Panc1 (cell line): Measurements from ENCODE around the gene KAT2B. TPM values are rescaled to one million over a fixed set of nuclear protein-coding genes. Genes with fewer than 3 reads are reported as not detected.

Source experiments
- ATAC-seq: fragments of 200-7000 bp; cut with Tn5 transposase; 2 replicates; pipeline ENCODE4 v1.9.1; 2020; ENCODE audit warnings: mild to moderate bottlenecking, moderate library complexity
- BruUV-seq: library from RNA; stranded (reverse); fragments of 400-500 nt; replicated peaks from 2 replicates; lab custom pipeline; 2021; lab: Mats Ljungman, UMichigan
- CTCF ChIA-PET: fragments of 300-600 bp; sonication (Branson Sonifier 250); formaldehyde crosslinking; loops from one replicate; lab custom pipeline; 2022; ENCODE audit warnings: antibody characterized with exemption; lab: Charles Lee
- POLR2A ChIA-PET: fragments of 300-600 bp; sonication (Branson Sonifier 250); formaldehyde crosslinking; loops from one replicate; lab custom pipeline; 2022; ENCODE audit warnings: antibody characterized with exemption; lab: Charles Lee
- DNase-seq: peaks from one replicate; pipeline ENCODE4 v3.0.0-alpha.2; 2010; ENCODE audit warnings: low read depth, low spot score
- H3K27ac ChIP-seq: 2 replicates; pipeline ENCODE4 v1.5.1; 2011; ENCODE audit warnings: mild to moderate bottlenecking, low read length, inconsistent platforms
- H3K27me3 ChIP-seq: fragments of 200-500 bp; sonication (Bioruptor generic); 2 replicates; pipeline ENCODE4 v1.6.0; 2014; ENCODE audit warnings: low read length, inconsistent platforms; ENCODE audit not compliant: control insufficient read depth, insufficient read depth
- H3K36me3 ChIP-seq: fragments of 200-500 bp; sonication (Bioruptor generic); 2 replicates; pipeline ENCODE4 v1.5.1; 2014; ENCODE audit warnings: inconsistent platforms, mild to moderate bottlenecking, low read length, moderate library complexity; ENCODE audit not compliant: control insufficient read depth, insufficient read depth
- H3K4me1 ChIP-seq: 2 replicates; pipeline ENCODE4 v1.5.1; 2011; ENCODE audit warnings: inconsistent platforms, mild to moderate bottlenecking, low read length, moderate library complexity; ENCODE audit not compliant: control insufficient read depth, insufficient read depth
- H3K4me3 ChIP-seq, 2 experiments: 2 replicates each; pipeline ENCODE4 v1.5.1; 2011 to 2012; ENCODE audit warnings: low read depth in 2 of 2, low read length in 2 of 2, mild to moderate bottlenecking in 2 of 2, inconsistent platforms in 1 of 2, moderate library complexity in 1 of 2
- H3K9me3 ChIP-seq: fragments of 200-500 bp; sonication (Bioruptor generic); 2 replicates; pipeline ENCODE4 v1.5.1; 2014; ENCODE audit warnings: low read depth, mild to moderate bottlenecking, inconsistent platforms, low read length, moderate library complexity; ENCODE audit not compliant: control insufficient read depth, insufficient read depth
- POLR2AphosphoS5 ChIP-seq: IDR thresholded peaks from 2 replicates; pipeline ENCODE4 v1.6.1; 2012; ENCODE audit warnings: mild to moderate bottlenecking, low read depth, low read length, moderate library complexity
- SIN3A ChIP-seq: IDR thresholded peaks from 2 replicates; pipeline ENCODE4 v1.6.1; 2012; ENCODE audit warnings: low read depth, mild to moderate bottlenecking, low read length, moderate library complexity, borderline replicate concordance; ENCODE audit not compliant: insufficient read depth
- TCF7L2 ChIP-seq: IDR thresholded peaks from 2 replicates; pipeline ENCODE4 v1.6.1; 2011; ENCODE audit warnings: mild to moderate bottlenecking, low read depth, low read length, inconsistent platforms
- in situ Hi-C: cut with HindIII; loops from 2 replicates; pipeline ENCODE4 v1.10.0; 2016; ENCODE audit warnings: low sequenced_read_pairs, low pct_unique_long_range_greater_than_20kb
- intact Hi-C: fragments of 100-400 bp; cut with micrococcal nuclease; formaldehyde crosslinking; loops from one replicate; pipeline ENCODE4 v1.10.0; 2022; ENCODE audit not compliant: unreplicated experiment
- total RNA-seq: library from RNA; stranded (reverse); gene quantifications from one replicate; pipeline ENCODE4 v1.2.1, GENCODE V29; 2021; ENCODE audit not compliant: unreplicated experiment
- TF ChIP-seq, protein P1 (sequence below), 2 experiments: IDR thresholded peaks; 2 replicates each; pipeline ENCODE4 v1.6.1; 2011 to 2012; ENCODE audit warnings: low read depth in 2 of 2, control low read depth in 1 of 2, low read length in 1 of 2, mild to moderate bottlenecking in 1 of 2, moderate library complexity in 1 of 2; ENCODE audit not compliant: insufficient read depth in 1 of 2
- TF ChIP-seq, protein P2 (sequence below): fragments of 450-650 bp; IDR thresholded peaks from 2 replicates; pipeline ENCODE4 v1.5.1; 2017; ENCODE audit warnings: mild to moderate bottlenecking

The KAT2B gene
- total RNA-seq, 1 experiment from 2014 or later, result 16.4 TPM

DNA sequence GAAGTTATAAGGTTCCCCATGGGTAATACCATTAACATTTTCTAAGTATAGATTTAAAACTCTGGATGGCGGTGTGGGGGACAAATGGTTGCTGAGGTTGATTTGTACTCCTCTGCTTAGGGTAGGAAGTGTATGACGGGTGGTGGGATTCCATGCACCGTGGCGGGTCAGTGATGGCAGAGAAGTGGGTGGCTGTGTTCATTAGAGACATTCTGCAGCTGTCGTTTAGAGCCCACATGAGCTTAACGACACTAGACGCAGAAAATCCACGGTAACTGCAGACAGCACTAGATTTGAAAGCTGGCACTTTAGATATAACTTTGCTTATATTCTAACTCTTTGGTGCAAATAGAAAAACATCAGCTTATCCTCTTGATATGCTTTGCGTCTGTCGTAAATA is 108.2 kb downstream of the KAT2B start:
- Histone ChIP-seq H3K9me3 (no peaks in the 10 kb centered on the region), H3K27me3 (no peaks in the 10 kb centered on the region), H3K4me3 (no peak overlapping the region), H3K27ac (no peak overlapping the region), H3K36me3 (no peaks in the 10 kb centered on the region), H3K4me1 (no peaks in the 10 kb centered on the region)
- ChIA-PET POLR2A (interaction anchor here (0.5 kb wide), 1 partner anchor 27 kb away, joined by 3 read pairs; no protein-coding TSS in a partner anchor), CTCF (no interaction called here)
- no peak for DNase-seq
- BruUV-seq, result no TSS peak
- intact Hi-C loops, result no loop called here
- no peak for ATAC-seq
- TF ChIP-seq, protein P1, sequence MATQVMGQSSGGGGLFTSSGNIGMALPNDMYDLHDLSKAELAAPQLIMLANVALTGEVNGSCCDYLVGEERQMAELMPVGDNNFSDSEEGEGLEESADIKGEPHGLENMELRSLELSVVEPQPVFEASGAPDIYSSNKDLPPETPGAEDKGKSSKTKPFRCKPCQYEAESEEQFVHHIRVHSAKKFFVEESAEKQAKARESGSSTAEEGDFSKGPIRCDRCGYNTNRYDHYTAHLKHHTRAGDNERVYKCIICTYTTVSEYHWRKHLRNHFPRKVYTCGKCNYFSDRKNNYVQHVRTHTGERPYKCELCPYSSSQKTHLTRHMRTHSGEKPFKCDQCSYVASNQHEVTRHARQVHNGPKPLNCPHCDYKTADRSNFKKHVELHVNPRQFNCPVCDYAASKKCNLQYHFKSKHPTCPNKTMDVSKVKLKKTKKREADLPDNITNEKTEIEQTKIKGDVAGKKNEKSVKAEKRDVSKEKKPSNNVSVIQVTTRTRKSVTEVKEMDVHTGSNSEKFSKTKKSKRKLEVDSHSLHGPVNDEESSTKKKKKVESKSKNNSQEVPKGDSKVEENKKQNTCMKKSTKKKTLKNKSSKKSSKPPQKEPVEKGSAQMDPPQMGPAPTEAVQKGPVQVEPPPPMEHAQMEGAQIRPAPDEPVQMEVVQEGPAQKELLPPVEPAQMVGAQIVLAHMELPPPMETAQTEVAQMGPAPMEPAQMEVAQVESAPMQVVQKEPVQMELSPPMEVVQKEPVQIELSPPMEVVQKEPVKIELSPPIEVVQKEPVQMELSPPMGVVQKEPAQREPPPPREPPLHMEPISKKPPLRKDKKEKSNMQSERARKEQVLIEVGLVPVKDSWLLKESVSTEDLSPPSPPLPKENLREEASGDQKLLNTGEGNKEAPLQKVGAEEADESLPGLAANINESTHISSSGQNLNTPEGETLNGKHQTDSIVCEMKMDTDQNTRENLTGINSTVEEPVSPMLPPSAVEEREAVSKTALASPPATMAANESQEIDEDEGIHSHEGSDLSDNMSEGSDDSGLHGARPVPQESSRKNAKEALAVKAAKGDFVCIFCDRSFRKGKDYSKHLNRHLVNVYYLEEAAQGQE (IDR thresholded peaks at IDR 0.05; ENCODE audit: insufficient read depth in 1 of 2, low read depth in 2 of 2, low read length in 1 of 2), result no peak
- TF ChIP-seq SIN3A (no peak), TCF7L2 (no peak), POLR2AphosphoS5 (no peak)
- TF ChIP-seq, protein P2, sequence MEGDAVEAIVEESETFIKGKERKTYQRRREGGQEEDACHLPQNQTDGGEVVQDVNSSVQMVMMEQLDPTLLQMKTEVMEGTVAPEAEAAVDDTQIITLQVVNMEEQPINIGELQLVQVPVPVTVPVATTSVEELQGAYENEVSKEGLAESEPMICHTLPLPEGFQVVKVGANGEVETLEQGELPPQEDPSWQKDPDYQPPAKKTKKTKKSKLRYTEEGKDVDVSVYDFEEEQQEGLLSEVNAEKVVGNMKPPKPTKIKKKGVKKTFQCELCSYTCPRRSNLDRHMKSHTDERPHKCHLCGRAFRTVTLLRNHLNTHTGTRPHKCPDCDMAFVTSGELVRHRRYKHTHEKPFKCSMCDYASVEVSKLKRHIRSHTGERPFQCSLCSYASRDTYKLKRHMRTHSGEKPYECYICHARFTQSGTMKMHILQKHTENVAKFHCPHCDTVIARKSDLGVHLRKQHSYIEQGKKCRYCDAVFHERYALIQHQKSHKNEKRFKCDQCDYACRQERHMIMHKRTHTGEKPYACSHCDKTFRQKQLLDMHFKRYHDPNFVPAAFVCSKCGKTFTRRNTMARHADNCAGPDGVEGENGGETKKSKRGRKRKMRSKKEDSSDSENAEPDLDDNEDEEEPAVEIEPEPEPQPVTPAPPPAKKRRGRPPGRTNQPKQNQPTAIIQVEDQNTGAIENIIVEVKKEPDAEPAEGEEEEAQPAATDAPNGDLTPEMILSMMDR, result no peak
- in situ Hi-C loops, result no loop called here

DNA sequence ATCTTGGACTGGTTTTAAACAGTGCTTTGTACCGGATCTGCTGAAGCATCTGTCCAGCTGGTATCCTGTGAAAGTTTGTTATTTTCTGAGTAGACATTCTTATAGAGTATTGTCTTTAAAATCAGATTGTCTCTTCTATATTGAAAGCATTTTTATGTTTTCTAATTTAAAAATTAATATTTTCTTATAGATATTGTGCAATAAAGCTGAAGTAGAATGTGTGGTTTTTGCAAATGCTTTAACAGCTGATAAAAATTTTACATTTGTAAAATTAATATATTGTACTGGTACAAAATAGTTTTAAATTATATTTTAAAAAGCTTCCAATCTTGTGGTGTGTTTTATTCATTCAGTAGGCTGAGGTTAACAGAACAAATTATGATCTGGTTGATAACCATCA is 113.8 kb downstream of the KAT2B start:
- ChIA-PET POLR2A (no interaction called here), CTCF (no interaction called here)
- Histone ChIP-seq H3K4me1 (no peaks in the 10 kb centered on the region), H3K27me3 (no peaks in the 10 kb centered on the region), H3K36me3 (no peaks in the 10 kb centered on the region; the same call in 1 of the 2 replicates), H3K4me3 (no peak overlapping the region), H3K27ac (no peak overlapping the region), H3K9me3 (no peaks in the 10 kb centered on the region)
- TF ChIP-seq, protein P2, result no peak
- no peak for TF ChIP-seq POLR2AphosphoS5
- no peak for TF ChIP-seq SIN3A
- TF ChIP-seq, protein P1 (IDR thresholded peaks at IDR 0.05; ENCODE audit: insufficient read depth in 1 of 2, low read depth in 2 of 2, low read length in 1 of 2), result no peak
- TF ChIP-seq TCF7L2, result no peak
- in situ Hi-C loops, result no loop called here
- ATAC-seq (no peak), DNase-seq (no peak)
- no TSS peak for BruUV-seq
- intact Hi-C loops, result no loop called here
